Measurements from ENCODE around the gene ANKRD33B. TPM values are rescaled to one million over a fixed set of nuclear protein-coding genes. Genes with fewer than 3 reads are reported as not detected.

The ANKRD33B gene
- total RNA-seq, 1 donor from 2014 or later = 4.0 TPM

DNA sequence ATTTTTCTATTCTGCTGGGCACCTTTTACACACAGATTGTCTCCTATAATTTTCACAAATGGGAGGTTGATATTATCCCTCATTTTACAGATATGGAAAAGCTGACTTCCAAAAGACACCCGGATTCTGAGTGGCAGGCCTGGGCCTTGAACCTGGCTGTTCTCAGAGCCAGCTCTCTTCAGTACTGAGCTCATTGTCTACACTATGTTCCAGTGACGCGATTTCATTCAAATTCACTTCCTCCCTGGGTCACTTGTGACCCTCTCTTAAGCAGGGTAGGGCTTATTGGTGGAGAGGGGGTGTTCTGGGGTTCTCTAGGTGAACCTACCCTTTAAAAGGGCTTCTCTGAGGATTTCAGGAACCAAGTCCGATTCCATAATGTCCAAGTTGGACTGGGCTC is 70.2 kb downstream of the ANKRD33B start:
- Mint-ChIP-seq H3K9me3 (ENCODE audit: low read depth) (no peaks in the 10 kb centered on the region), H3K4me1 (ENCODE audit: low read depth) (peaks cover 4% of the 10 kb centered on the region), H3K4me3 (ENCODE audit: unreplicated experiment) (no peak overlapping the region), H3K36me3 (ENCODE audit: low read depth) (peaks cover 6% of the 10 kb centered on the region), H3K27me3 (ENCODE audit: low read depth) (peaks cover 3% of the 10 kb centered on the region), H3K27ac (ENCODE audit: unreplicated experiment) (no peak overlapping the region)
- DNase-seq (ENCODE audit: low spot score) = no peak
- TF ChIP-seq, protein P1, sequence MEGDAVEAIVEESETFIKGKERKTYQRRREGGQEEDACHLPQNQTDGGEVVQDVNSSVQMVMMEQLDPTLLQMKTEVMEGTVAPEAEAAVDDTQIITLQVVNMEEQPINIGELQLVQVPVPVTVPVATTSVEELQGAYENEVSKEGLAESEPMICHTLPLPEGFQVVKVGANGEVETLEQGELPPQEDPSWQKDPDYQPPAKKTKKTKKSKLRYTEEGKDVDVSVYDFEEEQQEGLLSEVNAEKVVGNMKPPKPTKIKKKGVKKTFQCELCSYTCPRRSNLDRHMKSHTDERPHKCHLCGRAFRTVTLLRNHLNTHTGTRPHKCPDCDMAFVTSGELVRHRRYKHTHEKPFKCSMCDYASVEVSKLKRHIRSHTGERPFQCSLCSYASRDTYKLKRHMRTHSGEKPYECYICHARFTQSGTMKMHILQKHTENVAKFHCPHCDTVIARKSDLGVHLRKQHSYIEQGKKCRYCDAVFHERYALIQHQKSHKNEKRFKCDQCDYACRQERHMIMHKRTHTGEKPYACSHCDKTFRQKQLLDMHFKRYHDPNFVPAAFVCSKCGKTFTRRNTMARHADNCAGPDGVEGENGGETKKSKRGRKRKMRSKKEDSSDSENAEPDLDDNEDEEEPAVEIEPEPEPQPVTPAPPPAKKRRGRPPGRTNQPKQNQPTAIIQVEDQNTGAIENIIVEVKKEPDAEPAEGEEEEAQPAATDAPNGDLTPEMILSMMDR (IDR thresholded peaks at IDR 0.05) = no peak

- peaks cover 2% of the 10 kb centered on the region for H3K27me3 Mint-ChIP-seq (ENCODE audit: low read depth)
- no peak for DNase-seq (ENCODE audit: low spot score)
- H3K4me3 Mint-ChIP-seq (ENCODE audit: unreplicated experiment) = no peak overlapping the region
- H3K4me1 Mint-ChIP-seq (ENCODE audit: low read depth) = peaks cover 4% of the 10 kb centered on the region
- TF ChIP-seq, protein P1 (IDR thresholded peaks at IDR 0.05) = no peak
- H3K36me3 Mint-ChIP-seq (ENCODE audit: low read depth) = peaks cover 5% of the 10 kb centered on the region
- H3K9me3 Mint-ChIP-seq (ENCODE audit: low read depth) = no peaks in the 10 kb centered on the region
- H3K27ac Mint-ChIP-seq (ENCODE audit: unreplicated experiment) = no peak overlapping the region
These were observed 70.7 kb downstream of the ANKRD33B start for GRCh38 chr5:10634562-10634961.

- DNase-seq (ENCODE audit: low spot score) = no peak
- TF ChIP-seq, protein P1 (IDR thresholded peaks at IDR 0.05) = no peak
- Mint-ChIP-seq H3K4me3 (ENCODE audit: unreplicated experiment) (no peak overlapping the region), H3K36me3 (ENCODE audit: low read depth) (peaks cover 4% of the 10 kb centered on the region), H3K9me3 (ENCODE audit: low read depth) (no peaks in the 10 kb centered on the region), H3K27ac (ENCODE audit: unreplicated experiment) (no peak overlapping the region), H3K4me1 (ENCODE audit: low read depth) (peaks cover 4% of the 10 kb centered on the region), H3K27me3 (ENCODE audit: low read depth) (no peaks in the 10 kb centered on the region)
These were observed 71.5 kb downstream of the ANKRD33B start for GRCh38 chr5:10635257-10635866.

GRCh38 chr5:10635867-10636350 is 72.0 kb downstream of the ANKRD33B start:
- H3K36me3 Mint-ChIP-seq (ENCODE audit: low read depth) = peaks cover 4% of the 10 kb centered on the region
- no peak overlapping the region for H3K4me3 Mint-ChIP-seq (ENCODE audit: unreplicated experiment)
- no peak overlapping the region for H3K27ac Mint-ChIP-seq (ENCODE audit: unreplicated experiment)
- no peaks in the 10 kb centered on the region for H3K9me3 Mint-ChIP-seq (ENCODE audit: low read depth)
- peaks cover 4% of the 10 kb centered on the region for H3K4me1 Mint-ChIP-seq (ENCODE audit: low read depth)
- DNase-seq (ENCODE audit: low spot score) = no peak
- no peaks in the 10 kb centered on the region for H3K27me3 Mint-ChIP-seq (ENCODE audit: low read depth)
- TF ChIP-seq, protein P1 (IDR thresholded peaks at IDR 0.05) = no peak

DNA sequence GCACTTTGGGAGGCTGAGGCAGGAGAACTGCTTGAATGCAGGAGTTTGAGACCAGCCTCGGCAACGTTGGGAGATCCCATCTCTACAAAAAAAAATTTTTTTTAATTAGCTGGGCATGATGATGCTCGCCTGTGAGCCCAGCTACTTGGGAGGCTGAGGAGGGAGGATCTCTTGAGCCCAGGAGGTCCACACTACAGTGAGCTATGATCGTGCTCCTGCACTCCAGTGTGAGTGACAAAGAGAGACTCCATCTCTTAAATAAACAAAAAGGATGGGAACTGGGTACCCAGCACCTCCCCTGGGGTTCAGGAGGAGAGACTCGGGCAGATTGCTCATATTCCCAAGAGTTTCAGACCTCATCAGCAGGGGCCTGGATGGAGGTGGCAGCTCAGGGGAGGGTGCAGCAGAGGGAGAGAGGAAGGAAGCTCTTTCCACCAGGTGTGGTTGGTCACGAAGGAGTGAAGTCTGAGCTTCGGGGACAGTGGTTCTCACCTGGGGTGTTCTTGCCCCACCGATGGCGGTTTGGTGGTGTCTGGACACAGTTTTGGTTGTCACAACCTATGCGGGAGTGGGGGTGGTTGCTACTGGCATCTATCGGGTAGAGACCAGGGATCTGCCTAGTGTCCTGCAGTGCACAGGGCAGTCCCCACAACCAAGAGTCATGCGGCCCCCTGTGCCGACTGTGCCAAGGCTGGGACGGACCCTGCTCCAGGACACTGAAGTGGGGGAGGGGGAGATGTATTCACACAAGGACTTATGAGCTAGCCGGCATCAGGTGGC is 72.7 kb downstream of the ANKRD33B start:
- no peaks in the 10 kb centered on the region for H3K27me3 Mint-ChIP-seq (ENCODE audit: low read depth)
- no peaks in the 10 kb centered on the region for H3K9me3 Mint-ChIP-seq (ENCODE audit: low read depth)
- H3K27ac Mint-ChIP-seq (ENCODE audit: unreplicated experiment) = no peak overlapping the region
- H3K4me1 Mint-ChIP-seq (ENCODE audit: low read depth) = peaks cover 4% of the 10 kb centered on the region
- TF ChIP-seq, protein P1 (IDR thresholded peaks at IDR 0.05) = no peak
- no peak overlapping the region for H3K4me3 Mint-ChIP-seq (ENCODE audit: unreplicated experiment)
- H3K36me3 Mint-ChIP-seq (ENCODE audit: low read depth) = peaks cover 4% of the 10 kb centered on the region
- no peak for DNase-seq (ENCODE audit: low spot score)

All from chondrocyte (in vitro differentiated cells).